K562 (cell line): ENCODE results near the gene SLC35A2. TPM values are rescaled to one million over a fixed set of nuclear protein-coding genes. Genes with fewer than 3 reads are reported as not detected.

Source experiments
- CBX2 ChIP-seq: fragments of 200-600 bp; sonication (generic); IDR thresholded peaks from one replicate; pipeline ENCODE4 v1.6.1; 2012; ENCODE audit warnings: mild to moderate bottlenecking, low read length, inconsistent platforms; ENCODE audit not compliant: insufficient read depth, poor library complexity, severe bottlenecking
- CHCHD3 ChIP-seq: fragments of 250-450 bp; sonication (Bioruptor Pico); IDR thresholded peaks from 2 replicates; pipeline ENCODE4 v2.1.2; 2022; ENCODE audit warnings: mild to moderate bottlenecking
- CHD1 ChIP-seq: fragments of 200-600 bp; sonication (generic); IDR thresholded peaks from one replicate; pipeline ENCODE4 v1.6.1; 2012; ENCODE audit warnings: mild to moderate bottlenecking, moderate library complexity, low read length, inconsistent platforms
- ELK3 ChIP-seq: fragments of 450-650 bp; formaldehyde crosslinking; IDR thresholded peaks from 2 replicates; pipeline ENCODE4 v1.4.0; 2020; ENCODE audit warnings: mild to moderate bottlenecking
- FOXK2 ChIP-seq, 2 experiments: fragments of 450-650 bp; IDR thresholded peaks in 1 of 2; conservative IDR thresholded peaks in 1 of 2; 2 replicates each; pipeline ENCODE4 v1.6.1; 2016; ENCODE audit warnings: low read depth in 2 of 2, mild to moderate bottlenecking in 1 of 2
- KAT8 ChIP-seq: fragments of 450-650 bp; IDR thresholded peaks from 2 replicates; pipeline ENCODE4 v1.6.1; 2016; ENCODE audit warnings: low read depth, mild to moderate bottlenecking
- NR2F6 ChIP-seq: fragments of 450-650 bp; formaldehyde crosslinking; IDR thresholded peaks from 2 replicates; pipeline ENCODE4 v1.4.0; 2020; ENCODE audit warnings: mild to moderate bottlenecking
- RFX5 ChIP-seq: IDR thresholded peaks from 2 replicates; pipeline ENCODE4 v1.6.1; 2011; ENCODE audit warnings: low read depth, mild to moderate bottlenecking, improper control_type of control experiment, low read length
- RNF2 ChIP-seq: sonication (generic); IDR thresholded peaks from 2 replicates; pipeline ENCODE4 v1.6.1; 2016
- SOX6 ChIP-seq: fragments of 450-650 bp; IDR thresholded peaks from 2 replicates; pipeline ENCODE4 v1.6.1; 2014; ENCODE audit warnings: mild to moderate bottlenecking
- TAL1 ChIP-seq: fragments of 450-650 bp; IDR thresholded peaks from 2 replicates; pipeline ENCODE4 v1.6.1; 2016; ENCODE audit warnings: mild to moderate bottlenecking
- YY1 ChIP-seq, 3 experiments: IDR thresholded peaks; 2 replicates each; pipeline ENCODE4 v1.6.1; 2011; ENCODE audit warnings: low read length in 2 of 3, mild to moderate bottlenecking in 2 of 3, moderate library complexity in 2 of 3, borderline replicate concordance in 1 of 3, control low read depth in 1 of 3, low read depth in 1 of 3; ENCODE audit not compliant: insufficient read depth in 3 of 3, insufficient replicate concordance in 2 of 3, control insufficient read depth in 1 of 3, insufficient read length in 1 of 3; ENCODE audit errors: extremely low read depth in 1 of 3
- ZBTB2 ChIP-seq: fragments of 450-650 bp; IDR thresholded peaks from 2 replicates; pipeline ENCODE4 v1.6.1; 2016; ENCODE audit warnings: antibody characterized with exemption
- polyA plus RNA-seq, 8 experiments: library from polyadenylated mRNA; depleted of rRNA in 4 of 8; stranded (reverse) in 5 of 8; unstranded in 3 of 8; fragments of >200 nt; fragmentation: Nextera tagmentation in 2 of 8; fragmentation: Illumina TruSeq in 1 of 8; extraction: Ambion mirVana in 2 of 8; extraction: Trizol in 1 of 8; gene quantifications; 2 replicates each; pipeline versions ENCODE4 v1.2.1 to v1.2.3, GENCODE V29; 2011 to 2014; ENCODE audit warnings: inconsistent platforms in 1 of 8, missing spikeins in 1 of 8
- total RNA-seq, 7 experiments: library from RNA; depleted of rRNA in 6 of 7; stranded (reverse); fragments of >200 nt in 6 of 7; fragmentation: Illumina TruSeq in 2 of 7; extraction: Trizol in 2 of 7; gene quantifications; 2 replicates each; pipeline versions ENCODE4 v1.2.1 to v1.2.3, GENCODE V29; 2011 to 2021; ENCODE audit warnings: low replicate concordance in 1 of 7
- TF ChIP-seq, protein P1 (sequence below): fragments of 250-450 bp; sonication (Bioruptor Pico); IDR thresholded peaks from 2 replicates; pipeline ENCODE4 v1.6.1; 2021; ENCODE audit warnings: mild to moderate bottlenecking
- TF ChIP-seq, protein P2 (sequence below), 2 experiments: fragments of 450-650 bp in 1 of 2; IDR thresholded peaks; 2 replicates each; pipeline ENCODE4 v1.6.1; 2011 to 2017; ENCODE audit warnings: low read depth in 2 of 2, antibody characterized with exemption in 1 of 2, borderline replicate concordance in 1 of 2, low read length in 1 of 2, mild to moderate bottlenecking in 1 of 2, mixed read lengths in 1 of 2; ENCODE audit not compliant: control insufficient read depth in 1 of 2

Gene SLC35A2
- total and polyA plus RNA-seq, 9 of the 15 experiments (the other 6 are each of a cell fraction or from before 2014, with no cell fraction given), result 3.3 to 38.9 (median 20.0) TPM

- TF ChIP-seq ZBTB2 (0 out of 2 replicates have a peak, but pooled peaks have one; percentile 29), YY1 (IDR thresholded peaks at IDR 0.05; ENCODE audit: borderline replicate concordance in 1 of 3, control insufficient read depth in 1 of 3, extremely low read depth in 1 of 3, insufficient read depth in 3 of 3, insufficient read length in 1 of 3, insufficient replicate concordance in 2 of 3, low read depth in 1 of 3, low read length in 2 of 3) (peak in 1 of 3 experiments; percentile 9), CHCHD3 (CRISPR knock-in tag) (no peak), CHD1 (peak; percentile 62), RNF2 (no peak), ELK3 (CRISPR knock-in tag) (no peak), KAT8 (0 out of 2 replicates have a peak, but pooled peaks have one; percentile 16), TAL1 (no peak), RFX5 (no peak), NR2F6 (CRISPR knock-in tag) (no peak), FOXK2 (conservative IDR thresholded peaks at IDR 0.05 in 1 of 2, IDR thresholded peaks at IDR 0.05 in 1 of 2; ENCODE audit: low read depth in 2 of 2) (peak in 1 of 2 experiments; percentile 71; a peak in 2 of 4 replicates), CBX2 (no peak), SOX6 (no peak)
- TF ChIP-seq, protein P1, sequence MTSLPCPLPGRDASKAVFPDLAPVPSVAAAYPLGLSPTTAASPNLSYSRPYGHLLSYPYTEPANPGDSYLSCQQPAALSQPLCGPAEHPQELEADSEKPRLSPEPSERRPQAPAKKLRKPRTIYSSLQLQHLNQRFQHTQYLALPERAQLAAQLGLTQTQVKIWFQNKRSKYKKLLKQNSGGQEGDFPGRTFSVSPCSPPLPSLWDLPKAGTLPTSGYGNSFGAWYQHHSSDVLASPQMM (CRISPR knock-in tag), result 0 out of 2 replicates have a peak, but pooled peaks have one; percentile 8
- TF ChIP-seq, protein P2, sequence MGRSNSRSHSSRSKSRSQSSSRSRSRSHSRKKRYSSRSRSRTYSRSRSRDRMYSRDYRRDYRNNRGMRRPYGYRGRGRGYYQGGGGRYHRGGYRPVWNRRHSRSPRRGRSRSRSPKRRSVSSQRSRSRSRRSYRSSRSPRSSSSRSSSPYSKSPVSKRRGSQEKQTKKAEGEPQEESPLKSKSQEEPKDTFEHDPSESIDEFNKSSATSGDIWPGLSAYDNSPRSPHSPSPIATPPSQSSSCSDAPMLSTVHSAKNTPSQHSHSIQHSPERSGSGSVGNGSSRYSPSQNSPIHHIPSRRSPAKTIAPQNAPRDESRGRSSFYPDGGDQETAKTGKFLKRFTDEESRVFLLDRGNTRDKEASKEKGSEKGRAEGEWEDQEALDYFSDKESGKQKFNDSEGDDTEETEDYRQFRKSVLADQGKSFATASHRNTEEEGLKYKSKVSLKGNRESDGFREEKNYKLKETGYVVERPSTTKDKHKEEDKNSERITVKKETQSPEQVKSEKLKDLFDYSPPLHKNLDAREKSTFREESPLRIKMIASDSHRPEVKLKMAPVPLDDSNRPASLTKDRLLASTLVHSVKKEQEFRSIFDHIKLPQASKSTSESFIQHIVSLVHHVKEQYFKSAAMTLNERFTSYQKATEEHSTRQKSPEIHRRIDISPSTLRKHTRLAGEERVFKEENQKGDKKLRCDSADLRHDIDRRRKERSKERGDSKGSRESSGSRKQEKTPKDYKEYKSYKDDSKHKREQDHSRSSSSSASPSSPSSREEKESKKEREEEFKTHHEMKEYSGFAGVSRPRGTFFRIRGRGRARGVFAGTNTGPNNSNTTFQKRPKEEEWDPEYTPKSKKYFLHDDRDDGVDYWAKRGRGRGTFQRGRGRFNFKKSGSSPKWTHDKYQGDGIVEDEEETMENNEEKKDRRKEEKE (IDR thresholded peaks at IDR 0.05; ENCODE audit: borderline replicate concordance in 1 of 2, control insufficient read depth in 1 of 2, low read depth in 2 of 2, low read length in 1 of 2), result peak in 1 of 2 experiments; percentile 78; a peak in 1 of 4 replicates
Observed at GRCh38 chrX:48910926-48911411, 477 bp downstream of the SLC35A2 start (continued).
